H1 (cell line): ENCODE measurements around the gene CD8B2.
"Not testable (repeated sequence)": the region's sequence is repeated elsewhere in the genome, so short reads cannot be mapped to it uniquely, and the experiment has no call there.

Source experiments
- ATF3 ChIP-seq: IDR thresholded peaks from 2 replicates; pipeline ENCODE4 v1.6.1; 2011; ENCODE audit warnings: low read depth, mild to moderate bottlenecking, low read length; ENCODE audit not compliant: insufficient read depth
- CEBPB ChIP-seq: IDR thresholded peaks from 2 replicates; pipeline ENCODE4 v1.6.1; 2012; ENCODE audit warnings: low read depth, low read length
- CHD2 ChIP-seq: IDR thresholded peaks from 2 replicates; pipeline ENCODE4 v1.6.1; 2012; ENCODE audit warnings: low read length, improper control_type of control experiment
- CTCF ChIP-seq, 3 experiments: IDR thresholded peaks; 1 replicate in 2 of 3; 2 replicates in 1 of 3; pipeline versions ENCODE4 v1.5.1 to v1.6.1; 2011; ENCODE audit warnings: low read length in 3 of 3, mild to moderate bottlenecking in 3 of 3, inconsistent platforms in 2 of 3, low read depth in 1 of 3, moderate library complexity in 1 of 3; ENCODE audit not compliant: insufficient read depth in 1 of 3; ENCODE audit errors: control extremely low read depth in 1 of 3
- EP300 ChIP-seq, 2 experiments: IDR thresholded peaks; 1 replicate in 1 of 2; 2 replicates in 1 of 2; pipeline ENCODE4 v1.6.1; 2011 to 2012; ENCODE audit warnings: low read depth in 2 of 2, low read length in 2 of 2, mild to moderate bottlenecking in 2 of 2, borderline replicate concordance in 1 of 2, inconsistent platforms in 1 of 2, moderate library complexity in 1 of 2
- EZH2 ChIP-seq: fragments of 200-600 bp; sonication (generic); IDR thresholded peaks from 2 replicates; pipeline ENCODE4 v1.7.1; 2012; ENCODE audit warnings: low read depth, mild to moderate bottlenecking, moderate library complexity, low read length, inconsistent platforms; ENCODE audit not compliant: severe bottlenecking
- JUN ChIP-seq: IDR thresholded peaks from 2 replicates; pipeline ENCODE4 v1.6.1; 2011; ENCODE audit warnings: low read depth, mild to moderate bottlenecking, improper control_type of control experiment, low read length
- JUND ChIP-seq: IDR thresholded peaks from 2 replicates; pipeline ENCODE4 v1.6.1; 2011; ENCODE audit warnings: mild to moderate bottlenecking, improper control_type of control experiment, low read length
- MAFK ChIP-seq: IDR thresholded peaks from 2 replicates; pipeline ENCODE4 v1.6.1; 2012; ENCODE audit warnings: low read depth, mild to moderate bottlenecking, improper control_type of control experiment, low read length
- PHF8 ChIP-seq: fragments of 200-600 bp; sonication (generic); conservative IDR thresholded peaks from 2 replicates; pipeline ENCODE4 v1.7.1; 2012; ENCODE audit warnings: low read depth, mild to moderate bottlenecking, inconsistent platforms, low read length, moderate library complexity
- SIRT6 ChIP-seq: IDR thresholded peaks from one replicate; pipeline ENCODE4 v1.7.1; 2012; ENCODE audit warnings: low read length, inconsistent platforms
- SP2 ChIP-seq: IDR thresholded peaks from 2 replicates; pipeline ENCODE4 v1.6.1; 2012; ENCODE audit warnings: mild to moderate bottlenecking, low read length, inconsistent platforms
- TAF1 ChIP-seq: IDR thresholded peaks from 2 replicates; pipeline ENCODE4 v1.6.1; 2011; ENCODE audit warnings: mild to moderate bottlenecking, low read depth, low read length
- TBP ChIP-seq: IDR thresholded peaks from 2 replicates; pipeline ENCODE4 v1.6.1; 2011; ENCODE audit warnings: low read depth, low read length, improper control_type of control experiment

- not testable (repeated sequence) for TF ChIP-seq CHD2; JUN; JUND; TBP; CTCF (IDR thresholded peaks at IDR 0.05; ENCODE audit: control extremely low read depth in 1 of 3, insufficient read depth in 1 of 3, low read depth in 1 of 3, low read length in 3 of 3); EP300 (IDR thresholded peaks at IDR 0.05; ENCODE audit: borderline replicate concordance in 1 of 2, low read depth in 2 of 2, low read length in 2 of 2); SP2; SIRT6; CEBPB; EZH2; TAF1; PHF8; ATF3; MAFK
Measured at GRCh38 chr2:106510791-106511190, 23.6 kb downstream of the CD8B2 start.
